HepG2 (cell line): Measurements from ENCODE around the gene UBASH3A.

ENCODE experiments used
- FOXJ3 ChIP-seq: sonication (generic); formaldehyde crosslinking; IDR thresholded peaks from 2 replicates; pipeline ENCODE4 v1.4.0; 2020; ENCODE audit warnings: missing genetic modification reagents, mild to moderate bottlenecking, borderline replicate concordance
- ZBTB8A ChIP-seq: sonication (generic); formaldehyde crosslinking; IDR thresholded peaks from 2 replicates; pipeline ENCODE4 v1.4.0; 2020; ENCODE audit warnings: mild to moderate bottlenecking, low read depth, missing genetic modification reagents, borderline replicate concordance
- ZNF253 ChIP-seq: sonication (generic); formaldehyde crosslinking; IDR thresholded peaks from 2 replicates; pipeline ENCODE4 v1.8.0; 2022; ENCODE audit warnings: mild to moderate bottlenecking, missing genetic modification reagents, borderline replicate concordance

DNA sequence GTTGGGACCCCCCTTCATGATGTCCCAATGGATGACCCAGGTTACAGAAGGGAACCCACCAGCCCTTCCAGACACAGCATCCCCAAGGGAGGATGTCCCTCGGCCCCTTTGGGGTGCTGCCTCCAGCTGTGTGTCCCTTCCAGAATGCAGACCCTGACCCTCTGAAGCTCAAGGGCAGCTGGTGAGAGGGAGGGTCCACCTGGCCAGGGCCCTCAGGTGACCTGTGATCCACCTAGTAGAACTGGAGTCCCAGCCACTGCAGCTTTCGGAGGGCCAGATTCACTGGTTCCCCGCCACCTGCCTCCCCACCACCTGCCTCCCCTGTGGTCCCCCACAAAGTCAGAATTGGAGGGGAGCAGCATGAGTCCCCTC is 27.8 kb upstream of the UBASH3A start:
- TF ChIP-seq ZNF253 (CRISPR knock-in tag) (no peak), FOXJ3 (CRISPR knock-in tag) (no peak), ZBTB8A (CRISPR knock-in tag) (no peak)
